HT1080 (cell line): ENCODE measurements around the gene TCHP. TPM values are rescaled to one million over a fixed set of nuclear protein-coding genes. Genes with fewer than 3 reads are reported as not detected.
A peak's percentile ranks its signal among the peaks of the same experiment; 100 is the strongest.
"Not testable (repeated sequence)": the region's sequence is repeated elsewhere in the genome, so short reads cannot be mapped to it uniquely, and the experiment has no call there.

Experiments used
- DNase-seq: peaks from one replicate; pipeline ENCODE4 v3.0.0-alpha.2; 2015; ENCODE audit warnings: low read depth
- polyA plus RNA-seq, 2 experiments: library from polyadenylated mRNA; depleted of rRNA; stranded (reverse); fragments of >200 nt; gene quantifications; 2 replicates each; pipeline ENCODE4 v1.2.3, GENCODE V29; 2015
- total RNA-seq: library from RNA; depleted of rRNA; stranded (reverse); fragments of >200 nt; shearing (Covaris generic); gene quantifications from 2 replicates; pipeline ENCODE4 v1.2.3, GENCODE V29; 2014; rRNA removed

TCHP gene
- total RNA-seq = 8.7 and 11.1 TPM in 2 replicates
- 11.7 and 16.3 TPM in 2 replicates for polyA plus RNA-seq (2015; cell fraction: cytosol; rRNA removed)
- 23.0 and 27.6 TPM in 2 replicates for polyA plus RNA-seq (2015; cell fraction: nucleus; rRNA removed)

DNA sequence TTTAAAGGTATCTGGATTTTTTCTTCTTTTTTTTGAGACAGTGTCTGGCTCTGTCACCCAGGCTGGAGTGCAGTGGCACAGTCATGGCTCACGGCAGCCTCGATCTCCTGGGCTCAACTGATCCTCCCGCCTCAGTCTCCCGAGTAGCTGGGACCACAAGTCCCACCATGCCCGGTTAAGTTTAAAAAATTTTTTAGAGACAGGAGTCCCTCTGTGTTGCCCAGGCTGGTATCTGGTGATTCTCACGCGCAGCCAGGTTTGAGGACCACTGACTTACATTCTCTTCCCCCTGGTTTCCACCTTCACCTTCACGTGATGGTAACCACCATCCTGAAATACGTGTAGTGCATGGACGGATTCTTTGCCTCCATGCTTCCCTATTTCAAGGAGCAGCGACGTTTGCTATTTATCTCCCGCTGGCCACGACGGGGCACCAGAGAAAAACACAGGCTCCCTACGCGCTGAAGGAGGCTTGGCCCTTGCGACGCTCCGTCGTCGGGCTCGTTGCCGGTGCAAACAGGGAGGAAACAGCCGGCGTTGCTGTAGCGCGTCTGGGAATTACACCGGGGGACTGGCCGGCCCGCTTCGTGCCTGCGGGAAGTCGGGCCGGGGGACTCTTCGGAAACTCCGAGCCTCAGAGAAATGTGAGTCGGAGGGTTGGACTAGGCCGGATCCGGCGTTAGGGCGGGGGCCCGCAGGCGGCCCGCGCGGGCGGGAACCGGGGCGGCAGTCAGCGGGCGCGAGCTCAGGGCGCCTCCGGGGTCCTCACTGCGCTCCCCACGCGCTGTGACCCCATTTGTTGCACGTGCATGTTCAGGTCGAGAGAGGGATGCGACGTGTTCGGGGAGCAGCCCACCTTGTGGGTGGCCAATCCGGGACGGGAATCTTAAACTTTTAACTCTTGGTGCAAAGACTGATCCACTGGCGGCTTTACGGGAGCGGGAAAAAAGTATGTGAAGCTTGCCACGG is at the start of gene TCHP:
TSS of gene TCHP (plus strand) at position 492 of the 969 bp plus-strand sequence. CDS start 2,753 bp downstream, outside the sequence.
- DNase-seq = peak; percentile 84

- not testable (repeated sequence) for DNase-seq
These were observed 49.6 kb upstream of the TCHP start for GRCh38 chr12:109850518-109850917.

- no peak for DNase-seq
These were observed 44.7 kb upstream of the TCHP start for GRCh38 chr12:109855377-109855776.

DNA sequence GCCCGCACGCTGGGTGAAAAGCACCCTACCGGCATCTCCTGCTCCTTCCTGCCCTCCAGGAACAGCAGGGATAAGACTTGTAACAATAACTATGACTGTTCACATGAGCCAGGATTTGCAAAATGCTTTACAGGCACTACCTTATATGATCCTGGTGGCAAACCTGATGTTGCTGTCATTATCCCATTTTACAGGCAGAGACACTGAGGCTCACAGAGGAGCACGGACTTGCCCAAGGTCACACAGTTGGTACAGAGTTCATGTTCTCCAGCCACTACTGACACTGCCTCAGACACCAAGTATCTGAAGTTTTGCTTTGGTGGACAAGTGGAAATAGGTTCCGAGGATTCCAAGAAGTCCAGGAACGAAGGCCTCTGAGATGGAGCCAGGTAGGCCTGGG is 42.4 kb upstream of the TCHP start:
- no peak for DNase-seq

DNA sequence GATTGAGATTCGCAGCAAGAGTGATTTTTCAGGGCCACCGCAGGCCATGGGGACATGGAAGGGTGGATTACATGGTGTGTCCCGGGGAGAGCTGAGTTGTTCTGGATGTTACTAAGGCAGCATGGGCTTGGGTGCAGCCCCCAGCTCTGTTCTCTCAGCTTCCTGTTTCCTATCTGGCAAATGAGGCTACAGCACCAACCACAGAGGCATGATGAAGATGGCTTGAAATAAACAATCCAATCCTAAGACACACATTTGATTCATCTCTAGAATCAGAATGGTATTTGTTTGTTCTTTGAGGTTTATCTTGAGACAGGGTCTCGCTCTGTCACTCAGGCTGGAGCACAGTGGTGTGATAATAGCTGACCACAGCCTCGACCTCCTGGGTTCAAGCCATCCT is 41.3 kb upstream of the TCHP start:
- no peak for DNase-seq

- DNase-seq = no peak
These were observed 39.1 kb upstream of the TCHP start for GRCh38 chr12:109860977-109861376.

DNA sequence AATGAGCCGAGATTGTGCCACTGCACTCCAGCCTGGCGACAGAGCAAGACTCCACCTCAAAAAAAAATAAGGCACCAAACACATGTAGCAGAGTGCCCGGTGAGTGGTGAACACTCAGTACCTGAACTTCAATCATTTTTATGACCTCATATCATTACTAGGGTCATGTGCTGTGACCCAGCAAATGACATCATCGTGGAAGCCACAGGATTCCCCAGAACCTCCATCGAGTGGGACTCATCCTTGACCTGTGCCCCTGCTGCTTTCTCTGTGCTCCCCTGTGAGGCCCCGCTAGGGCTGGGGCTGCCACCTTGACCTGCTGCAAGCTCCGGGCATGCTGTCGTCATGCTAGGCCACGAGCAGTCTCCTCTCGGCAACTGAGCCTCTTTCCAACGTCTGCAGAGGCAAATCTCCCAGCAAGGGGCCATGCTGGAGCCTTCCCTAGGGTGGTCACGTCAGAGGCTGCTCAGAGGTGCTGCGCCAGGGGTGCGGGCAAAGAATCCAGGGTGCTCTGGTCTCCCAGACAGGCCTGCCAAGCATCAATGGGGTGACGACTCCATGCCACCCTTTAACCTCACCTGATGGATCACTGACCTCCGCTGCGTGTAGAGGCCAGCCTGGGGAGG is 38.3 kb upstream of the TCHP start:
- no peak for DNase-seq

DNA sequence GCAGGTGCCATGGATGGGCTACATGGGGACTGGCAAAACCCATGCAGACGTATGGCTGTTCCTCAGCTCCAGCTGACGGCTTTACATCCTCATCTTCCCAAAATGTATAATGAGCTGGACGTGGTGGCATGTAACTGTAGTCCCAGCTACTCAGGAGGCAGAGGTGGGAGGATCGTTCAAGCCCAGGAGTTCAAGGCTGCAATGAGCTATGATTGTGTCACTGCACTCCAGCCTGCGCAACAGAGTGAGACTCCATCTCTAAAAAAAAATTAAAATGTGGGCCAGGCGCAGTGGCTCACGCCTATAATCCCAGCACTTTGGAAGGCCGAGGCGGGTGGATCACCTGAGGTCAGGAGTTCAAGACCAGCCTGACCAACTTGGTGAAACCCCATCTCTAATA is 37.6 kb upstream of the TCHP start:
- not testable (repeated sequence) for DNase-seq

- DNase-seq = no peak
These were observed 36.0 kb upstream of the TCHP start for GRCh38 chr12:109863847-109864712.

DNA sequence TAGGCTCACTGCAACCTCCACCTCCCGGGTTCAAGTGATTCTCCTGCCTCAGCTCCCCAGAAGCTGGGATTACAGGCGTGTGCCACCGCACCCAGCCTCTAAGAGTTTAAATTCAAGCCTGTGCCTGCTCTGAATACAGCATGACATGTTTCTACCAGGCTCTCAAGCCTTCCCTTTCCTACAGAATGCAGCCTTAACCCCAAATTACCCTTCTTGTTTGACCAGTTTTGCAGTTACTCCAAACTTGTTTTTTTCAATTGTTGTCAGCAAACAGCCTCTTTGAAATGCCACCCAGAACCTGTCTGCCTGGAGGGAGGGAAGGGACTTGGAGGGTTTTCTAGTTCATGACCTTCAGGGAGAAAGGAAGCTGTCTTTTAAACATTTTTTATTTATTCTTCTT is 35.2 kb upstream of the TCHP start:
- no peak for DNase-seq

GRCh38 chr12:109868182-109869051 is 31.7 kb upstream of the TCHP start:
- DNase-seq = no peak

DNA sequence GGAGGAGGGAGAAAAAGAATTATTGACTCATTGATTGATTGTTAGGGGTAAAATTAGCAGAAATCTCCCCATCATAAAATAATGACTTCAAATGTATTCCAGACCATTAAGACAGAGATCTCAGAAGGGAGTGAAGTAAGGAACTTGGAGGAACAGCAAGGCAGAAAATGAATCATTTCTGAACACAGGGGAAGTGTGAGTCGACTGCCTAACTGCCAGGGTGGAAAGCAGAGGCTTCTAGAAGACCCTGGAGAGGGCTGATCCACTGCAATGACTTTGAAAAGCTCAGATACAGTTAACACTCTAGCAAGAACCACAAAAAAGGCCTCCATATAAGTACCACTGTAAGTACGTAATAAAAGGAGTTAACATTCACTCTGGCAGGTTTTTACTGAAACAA is 29.4 kb upstream of the TCHP start:
- DNase-seq = peak; percentile 64

GRCh38 chr12:109871668-109872314 is 28.3 kb upstream of the TCHP start:
- DNase-seq = no peak

DNA sequence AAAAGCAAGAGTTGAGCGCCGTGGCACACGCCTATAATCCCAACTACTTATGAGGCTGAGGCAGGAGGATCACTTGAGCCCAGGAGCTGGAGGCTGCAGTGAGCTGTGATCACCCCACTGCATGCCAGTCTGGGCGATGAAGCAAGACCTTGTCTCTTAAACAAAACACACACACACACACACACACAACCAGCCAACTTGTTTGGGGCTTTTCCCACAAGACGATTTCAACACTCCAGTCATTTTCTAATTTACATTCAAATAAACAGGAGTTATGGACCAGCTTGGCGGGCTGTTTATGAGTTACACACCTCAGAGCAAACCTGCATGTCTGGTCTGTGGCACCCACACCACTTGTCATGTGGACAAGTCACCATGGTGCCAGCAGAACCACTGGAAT is 26.4 kb upstream of the TCHP start:
- DNase-seq = no peak

DNA sequence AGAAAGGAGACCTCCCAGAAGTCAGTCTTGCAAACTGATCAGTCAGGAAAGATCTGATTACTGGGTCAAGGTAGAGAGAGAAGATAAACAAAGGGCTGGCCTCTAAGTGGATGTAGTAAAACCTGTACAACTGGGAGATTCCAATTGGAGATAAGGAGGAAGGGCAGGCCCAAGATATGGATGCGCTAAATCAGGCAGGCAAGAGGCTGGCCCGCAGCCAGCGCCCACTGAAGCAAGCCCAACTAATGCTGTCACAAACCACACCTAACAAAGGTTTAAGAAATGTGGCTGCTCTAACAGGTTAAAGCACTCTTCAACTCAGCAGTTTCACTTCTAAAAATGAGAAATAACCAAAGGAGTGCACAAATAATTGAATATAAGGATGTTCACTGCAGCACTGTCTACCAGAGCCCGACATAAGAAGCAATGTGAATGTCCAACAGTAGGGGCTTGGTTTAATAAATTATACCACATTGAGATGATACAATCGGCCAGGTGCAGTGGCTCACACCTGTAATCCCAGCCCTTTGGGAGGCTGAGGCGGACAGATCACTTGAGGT is 24.4 kb upstream of the TCHP start:
- DNase-seq = no peak

GRCh38 chr12:109876406-109876805 is 23.7 kb upstream of the TCHP start:
- no peak for DNase-seq

- no peak for DNase-seq
These were observed 22.4 kb upstream of the TCHP start for GRCh38 chr12:109877504-109878246.

DNA sequence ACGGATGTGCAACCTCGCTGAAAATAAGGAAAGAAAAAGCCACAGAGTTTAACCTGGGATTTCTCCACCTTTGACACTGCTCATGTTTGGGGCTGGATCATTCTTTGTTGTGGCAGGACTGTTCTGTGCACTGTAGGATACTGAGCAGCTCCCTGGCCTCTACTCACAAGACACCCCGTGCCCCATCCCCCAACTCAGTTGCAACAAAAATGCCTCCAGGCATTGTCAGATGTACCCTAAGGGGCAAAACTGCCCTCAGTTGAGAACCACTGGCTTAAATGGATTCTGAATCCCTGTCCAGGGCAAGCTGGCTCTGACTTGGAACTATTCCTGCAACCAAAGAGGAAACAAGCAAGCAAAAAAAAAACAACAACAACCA is 21.8 kb upstream of the TCHP start:
- DNase-seq = no peak

- DNase-seq = no peak
These were observed 21.3 kb upstream of the TCHP start for GRCh38 chr12:109878749-109879148.
